Left renal pelvis (tissue), 4 donors: ENCODE results near the gene PLD4. TPM values are rescaled to one million over a fixed set of nuclear protein-coding genes. Genes with fewer than 3 reads are reported as not detected.

Experiments used
- DNase-seq, 4 donors: peaks; one replicate each; pipeline ENCODE4 v3.0.0-alpha.2; 2013; ENCODE audit warnings: low read depth in 4 of 4, low spot score in 3 of 4
- polyA plus RNA-seq, 4 donors: library from polyadenylated mRNA; unstranded; fragments of 120-200 nt; gene quantifications; one replicate each; pipeline ENCODE4 v1.2.1, GENCODE V29; 2013; ENCODE audit not compliant: insufficient read length in 4 of 4

Gene PLD4
- polyA plus RNA-seq, 4 donors: 2.2 to 8.0 (median 3.4) TPM

- DNase-seq: no peak
These were observed 47.0 kb downstream of the PLD4 start for GRCh38 chr14:104971447-104972240.

GRCh38 chr14:104972301-104973134 is 47.8 kb downstream of the PLD4 start:
- no peak for DNase-seq

- no peak for DNase-seq
These were observed 48.4 kb downstream of the PLD4 start for GRCh38 chr14:104973135-104973384.

GRCh38 chr14:104973385-104974145 is 48.9 kb downstream of the PLD4 start:
- no peak for DNase-seq

GRCh38 chr14:104974146-104974541 is 49.5 kb downstream of the PLD4 start:
- DNase-seq: no peak

- DNase-seq: no peak
These were observed 50.1 kb downstream of the PLD4 start for GRCh38 chr14:104974665-104975390.

- no peak for DNase-seq
These were observed 51.0 kb downstream of the PLD4 start for GRCh38 chr14:104975481-104976197.

GRCh38 chr14:104976198-104977007 is 51.7 kb downstream of the PLD4 start:
- DNase-seq: no peak

- DNase-seq: no peak
These were observed 52.5 kb downstream of the PLD4 start for GRCh38 chr14:104977008-104977680.

GRCh38 chr14:104977681-104978653 is 53.3 kb downstream of the PLD4 start, which contains the start of gene AHNAK2:
Gene AHNAK2, minus strand, starts transcription at chr14:104978374. Its CDS starts 137 bp downstream, at chr14:104978237.
- DNase-seq: peak in 1 of 4 donors; percentile 57

- no peak for DNase-seq
These were observed 54.3 kb downstream of the PLD4 start for GRCh38 chr14:104978746-104979691.

- DNase-seq: no peak
These were observed 55.3 kb downstream of the PLD4 start for GRCh38 chr14:104979758-104980610.

GRCh38 chr14:104980611-104981531 is 56.2 kb downstream of the PLD4 start:
- no peak for DNase-seq
